GM23338 (cell line): Measurements from ENCODE around the gene SNRPA. TPM values are rescaled to one million over a fixed set of nuclear protein-coding genes. Genes with fewer than 3 reads are reported as not detected.

Source experiments
- ATAC-seq: fragments of 200-7000 bp; cut with Tn5 transposase; 3 replicates; pipeline ENCODE4 v1.9.1; 2020
- DNase-seq: peaks from one replicate; pipeline ENCODE4 v3.0.0-alpha.2; 2015; ENCODE audit warnings: low spot score
- H2AFZ ChIP-seq: fragments of 200-600 bp; sonication (generic); 2 replicates; pipeline ENCODE4 v1.8.0; 2016; ENCODE audit warnings: antibody characterized with exemption, mild to moderate bottlenecking, moderate library complexity
- H3F3A ChIP-seq: fragments of 200-600 bp; sonication (generic); replicated peaks from 2 replicates; pipeline ENCODE4 v1.8.0; 2017; ENCODE audit warnings: antibody characterized with exemption, mixed run types, low read depth
- H3K27ac ChIP-seq: fragments of 200-600 bp; sonication (generic); 2 replicates; pipeline ENCODE4 v1.6.1; 2016; ENCODE audit warnings: low read depth
- H3K27me3 ChIP-seq: fragments of 200-600 bp; sonication (generic); 2 replicates; pipeline ENCODE4 v1.8.0; 2016; ENCODE audit warnings: mild to moderate bottlenecking, mixed run types, moderate library complexity; ENCODE audit not compliant: insufficient read depth
- H3K36me3 ChIP-seq: fragments of 200-600 bp; sonication (generic); 2 replicates; pipeline ENCODE4 v1.8.0; 2016; ENCODE audit warnings: mild to moderate bottlenecking; ENCODE audit not compliant: insufficient read depth
- H3K4me1 ChIP-seq: fragments of 200-600 bp; sonication (generic); 2 replicates; pipeline ENCODE4 v1.8.0; 2016; ENCODE audit warnings: mild to moderate bottlenecking, moderate library complexity; ENCODE audit not compliant: insufficient read depth
- H3K4me2 ChIP-seq: fragments of 200-600 bp; sonication (generic); 2 replicates; pipeline ENCODE4 v1.7.1; 2017; ENCODE audit warnings: mixed run types
- H3K4me3 ChIP-seq: fragments of 200-600 bp; sonication (generic); 2 replicates; pipeline ENCODE4 v1.6.1; 2016; ENCODE audit warnings: mixed run types
- H3K79me2 ChIP-seq: fragments of 200-600 bp; sonication (generic); replicated peaks from 2 replicates; pipeline ENCODE4 v1.8.0; 2017; ENCODE audit warnings: mild to moderate bottlenecking; ENCODE audit not compliant: insufficient read depth
- H3K9me2 ChIP-seq: fragments of 200-600 bp; sonication (generic); 2 replicates; pipeline ENCODE4 v1.8.0; 2017; ENCODE audit not compliant: insufficient read depth
- H4K20me1 ChIP-seq: fragments of 200-600 bp; sonication (generic); replicated peaks from 2 replicates; pipeline ENCODE4 v1.8.0; 2017; ENCODE audit warnings: mild to moderate bottlenecking; ENCODE audit not compliant: insufficient read depth
- H3K27ac Mint-ChIP-seq: 2 replicates; pipeline ENCODE4 v1.8.0; 2020; ENCODE audit warnings: inconsistent platforms, mild to moderate bottlenecking, moderate library complexity, mixed read lengths
- H3K27me3 Mint-ChIP-seq: 3 replicates; pipeline ENCODE4 v1.8.0; 2022; ENCODE audit warnings: low read depth, mild to moderate bottlenecking, moderate library complexity, mixed read lengths, inconsistent platforms; ENCODE audit not compliant: insufficient read depth, poor library complexity
- H3K36me3 Mint-ChIP-seq: 3 replicates; pipeline ENCODE4 v1.8.0; 2021; ENCODE audit warnings: low read depth, mild to moderate bottlenecking, inconsistent platforms, moderate library complexity, mixed read lengths
- H3K4me1 Mint-ChIP-seq: 3 replicates; pipeline ENCODE4 v1.8.0; 2020; ENCODE audit warnings: mild to moderate bottlenecking, inconsistent platforms, mixed read lengths
- H3K4me3 Mint-ChIP-seq: 3 replicates; pipeline ENCODE4 v1.8.0; 2021; ENCODE audit warnings: moderate library complexity, mild to moderate bottlenecking, inconsistent platforms, mixed read lengths
- H3K9me3 Mint-ChIP-seq: 3 replicates; pipeline ENCODE4 v1.8.0; 2020; ENCODE audit warnings: moderate library complexity, mild to moderate bottlenecking, inconsistent platforms, mixed read lengths
- CREB1 ChIP-seq: fragments of 250-450 bp; sonication (Bioruptor Pico); IDR thresholded peaks from 2 replicates; pipeline ENCODE4 v1.5.0; 2020; ENCODE audit warnings: low read depth, mild to moderate bottlenecking, moderate library complexity
- ETS1 ChIP-seq: IDR thresholded peaks from 2 replicates; pipeline ENCODE4 v1.6.1; 2016; ENCODE audit warnings: antibody characterized with exemption
- EZH2 ChIP-seq: fragments of 200-600 bp; sonication (generic); IDR thresholded peaks from one replicate; pipeline ENCODE4 v1.8.0; 2017; ENCODE audit warnings: antibody characterized with exemption, mild to moderate bottlenecking, low read depth; ENCODE audit not compliant: unreplicated experiment
- EZH2phosphoT487 ChIP-seq: fragments of 200-600 bp; sonication (generic); IDR thresholded peaks from one replicate; pipeline ENCODE4 v1.8.1; 2018; ENCODE audit warnings: antibody characterized with exemption; ENCODE audit not compliant: unreplicated experiment
- JUNB ChIP-seq: IDR thresholded peaks from one replicate; pipeline ENCODE4 v1.6.1; 2016; ENCODE audit warnings: antibody characterized with exemption; ENCODE audit not compliant: unreplicated experiment
- NANOG ChIP-seq: IDR thresholded peaks from 2 replicates; pipeline ENCODE4 v1.6.1; 2016; ENCODE audit warnings: antibody characterized with exemption, borderline replicate concordance
- POLR2AphosphoS5 ChIP-seq: IDR thresholded peaks from 2 replicates; pipeline ENCODE4 v1.6.1; 2016; ENCODE audit warnings: antibody characterized with exemption, low read depth
- STAT1 ChIP-seq: IDR thresholded peaks from one replicate; pipeline ENCODE4 v1.6.1; 2016; ENCODE audit warnings: antibody characterized with exemption; ENCODE audit not compliant: unreplicated experiment
- ZNF114 ChIP-seq: fragments of 250-450 bp; sonication (Bioruptor Pico); IDR thresholded peaks from 2 replicates; pipeline ENCODE4 v1.5.0; 2020; ENCODE audit warnings: mild to moderate bottlenecking, moderate library complexity
- ZNF331 ChIP-seq: fragments of 250-450 bp; sonication (Bioruptor Pico); IDR thresholded peaks from 2 replicates; pipeline ENCODE4 v1.5.0; 2020; ENCODE audit warnings: low read depth, mild to moderate bottlenecking, moderate library complexity
- ZNF462 ChIP-seq: fragments of 250-450 bp; sonication (Bioruptor Pico); IDR thresholded peaks from 2 replicates; pipeline ENCODE4 v1.5.0; 2020; ENCODE audit warnings: mild to moderate bottlenecking, moderate library complexity
- polyA plus RNA-seq: library from polyadenylated mRNA; unstranded; fragments of >200 nt; fragmentation: Nextera tagmentation; extraction: Ambion mirVana; gene quantifications from 2 replicates; pipeline ENCODE4 v1.2.1, GENCODE V29; 2016
- total RNA-seq: library from RNA; depleted of rRNA; stranded (reverse); fragments of >200 nt; shearing (Covaris generic); gene quantifications from 2 replicates; pipeline ENCODE4 v1.2.3, GENCODE V29; 2014

The SNRPA gene
- total and polyA plus RNA-seq, 2 experiments from 2014 or later: 295 to 326 TPM

- no peak for TF ChIP-seq EZH2
- TF ChIP-seq ETS1: no peak
- TF ChIP-seq ZNF114 (CRISPR knock-in tag): no peak
- TF ChIP-seq STAT1: no peak
- no peak for TF ChIP-seq POLR2AphosphoS5
- no peak for TF ChIP-seq CREB1 (CRISPR knock-in tag)
- TF ChIP-seq JUNB: no peak
- TF ChIP-seq ZNF331: no peak
- no peak for TF ChIP-seq NANOG
- TF ChIP-seq EZH2phosphoT487: no peak
- no peak for TF ChIP-seq ZNF462 (CRISPR knock-in tag)
- Mint-ChIP-seq H3K27me3 (peaks cover 25% of the 10 kb centered on the region), H3K4me1 (peaks cover 24% of the 10 kb centered on the region), H3K9me3 (no peaks in the 10 kb centered on the region), H3K4me3 (peak overlapping the region; percentile 91), H3K36me3 (peaks cover 24% of the 10 kb centered on the region), H3K27ac (peak overlapping the region; percentile 99)
- H4K20me1 ChIP-seq: peaks cover 19% of the 10 kb centered on the region
- ATAC-seq: no peak
- no peaks in the 10 kb centered on the region for H3K9me2 ChIP-seq
- 0 out of 2 replicates have a peak, but pooled peaks cover 2% of the 10 kb centered on the region for H3K36me3 ChIP-seq
- H3K27ac ChIP-seq: peak overlapping the region; percentile 94
- peak overlapping the region; percentile 35; the same call in 1 of the 2 replicates for H2AFZ ChIP-seq
- H3K79me2 ChIP-seq: peaks cover 29% of the 10 kb centered on the region
- peaks cover 15% of the 10 kb centered on the region for H3F3A ChIP-seq
- DNase-seq: no peak
- H3K4me1 ChIP-seq: peaks cover 21% of the 10 kb centered on the region
- peak overlapping the region; percentile 64 for H3K4me3 ChIP-seq
- H3K4me2 ChIP-seq: peak overlapping the region; percentile 77; the same call in 1 of the 2 replicates
- no peaks in the 10 kb centered on the region for H3K27me3 ChIP-seq
Measured at GRCh38 chr19:40797166-40797962, 46.4 kb downstream of the SNRPA start.
